NCI-H524 treated with DMSO at 0.1 percent for 48 hours (cell line): Measurements from ENCODE around the gene IFFO2.

Experiments
- DNase-seq: peaks from one replicate; lab custom pipeline; 2025; lab: John Stamatoyannopoulos, UW

IFFO2 gene

DNA sequence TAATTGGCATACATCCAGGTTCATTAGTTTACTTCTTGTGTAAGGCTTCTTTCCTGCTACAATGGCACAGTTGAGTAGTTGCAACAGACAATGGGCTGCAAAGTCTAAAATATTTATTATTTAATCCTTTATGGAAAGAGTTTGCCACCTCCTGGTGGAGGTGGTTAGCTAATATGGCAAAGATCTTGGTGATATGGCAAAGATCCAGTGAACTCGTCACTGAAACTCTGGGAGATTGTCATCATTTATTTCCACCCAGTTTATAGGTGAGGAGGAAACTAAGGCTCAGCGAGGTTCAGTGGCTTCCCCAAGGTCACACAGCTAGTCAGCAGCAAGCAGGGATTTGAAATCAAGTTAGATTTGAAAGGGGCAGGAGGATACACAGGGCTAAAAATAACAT is 16.1 kb upstream of the IFFO2 start:
- no peak for DNase-seq

DNA sequence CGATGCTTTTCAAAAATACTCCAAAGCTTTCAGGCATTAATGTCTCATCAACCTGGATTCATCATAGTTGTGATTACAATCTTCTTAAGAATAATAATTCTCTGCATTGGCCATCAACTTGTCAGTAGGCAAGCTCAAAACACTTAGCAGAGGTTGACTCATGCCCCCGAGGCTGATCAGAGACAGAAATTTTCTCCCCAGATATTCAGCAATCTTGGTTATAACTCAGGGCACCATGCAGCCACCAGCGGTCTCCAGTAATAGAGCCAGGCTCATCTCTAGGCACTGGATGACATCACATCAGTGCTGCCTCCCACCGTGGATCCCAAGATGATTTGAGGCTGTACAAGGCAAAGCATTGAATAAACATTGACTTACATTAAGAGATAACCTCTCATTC is 14.3 kb upstream of the IFFO2 start:
- no peak for DNase-seq

DNA sequence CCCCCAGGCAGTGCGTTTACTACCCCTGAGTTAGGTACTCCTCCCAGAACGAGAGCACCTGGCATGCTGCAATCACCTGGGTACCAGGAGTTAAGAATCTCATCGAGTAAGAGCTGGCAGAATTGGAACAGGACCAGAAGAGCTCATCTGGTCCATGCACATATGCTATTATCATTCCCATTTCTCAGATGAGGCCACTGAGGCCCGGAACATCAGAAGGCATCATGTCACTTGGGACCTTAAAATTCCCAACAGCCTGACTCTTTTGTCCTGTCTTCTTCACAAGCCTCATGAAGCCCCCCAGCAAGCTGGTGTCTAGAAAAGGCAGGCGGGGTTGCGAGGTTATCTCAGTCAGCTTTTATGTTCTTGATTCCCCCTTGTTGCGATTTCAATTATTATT is 13.9 kb upstream of the IFFO2 start:
- DNase-seq: no peak

DNA sequence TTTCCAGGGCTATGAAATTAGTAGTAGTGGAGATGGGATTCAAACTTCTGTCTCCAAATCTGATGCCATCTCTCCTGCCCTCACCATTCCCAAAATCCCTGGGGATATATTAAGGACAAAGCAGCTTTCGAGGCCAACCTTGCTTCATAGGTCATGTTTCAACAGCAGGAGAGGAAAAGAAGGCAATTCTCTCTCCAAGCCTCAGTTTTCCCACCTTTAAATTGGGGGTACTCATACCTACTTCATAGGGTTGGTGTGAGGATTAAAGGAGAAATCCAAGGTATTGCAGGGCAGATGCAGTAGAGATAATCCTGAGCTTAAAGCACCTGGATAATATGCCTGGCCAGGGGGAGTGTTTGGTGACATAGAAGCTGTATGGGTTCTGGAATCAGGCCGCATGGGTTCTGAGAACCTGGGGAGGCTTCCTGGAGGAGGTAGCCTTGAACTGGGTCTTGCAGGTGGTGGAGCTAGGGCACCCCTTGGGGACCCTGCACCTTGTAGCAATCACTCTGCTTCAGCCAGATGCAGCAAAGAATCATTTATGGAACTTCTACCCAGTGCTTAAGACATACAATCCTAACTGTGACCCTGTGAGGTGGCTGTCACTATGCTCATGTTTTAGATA is 10.7 kb upstream of the IFFO2 start:
- no peak for DNase-seq

DNA sequence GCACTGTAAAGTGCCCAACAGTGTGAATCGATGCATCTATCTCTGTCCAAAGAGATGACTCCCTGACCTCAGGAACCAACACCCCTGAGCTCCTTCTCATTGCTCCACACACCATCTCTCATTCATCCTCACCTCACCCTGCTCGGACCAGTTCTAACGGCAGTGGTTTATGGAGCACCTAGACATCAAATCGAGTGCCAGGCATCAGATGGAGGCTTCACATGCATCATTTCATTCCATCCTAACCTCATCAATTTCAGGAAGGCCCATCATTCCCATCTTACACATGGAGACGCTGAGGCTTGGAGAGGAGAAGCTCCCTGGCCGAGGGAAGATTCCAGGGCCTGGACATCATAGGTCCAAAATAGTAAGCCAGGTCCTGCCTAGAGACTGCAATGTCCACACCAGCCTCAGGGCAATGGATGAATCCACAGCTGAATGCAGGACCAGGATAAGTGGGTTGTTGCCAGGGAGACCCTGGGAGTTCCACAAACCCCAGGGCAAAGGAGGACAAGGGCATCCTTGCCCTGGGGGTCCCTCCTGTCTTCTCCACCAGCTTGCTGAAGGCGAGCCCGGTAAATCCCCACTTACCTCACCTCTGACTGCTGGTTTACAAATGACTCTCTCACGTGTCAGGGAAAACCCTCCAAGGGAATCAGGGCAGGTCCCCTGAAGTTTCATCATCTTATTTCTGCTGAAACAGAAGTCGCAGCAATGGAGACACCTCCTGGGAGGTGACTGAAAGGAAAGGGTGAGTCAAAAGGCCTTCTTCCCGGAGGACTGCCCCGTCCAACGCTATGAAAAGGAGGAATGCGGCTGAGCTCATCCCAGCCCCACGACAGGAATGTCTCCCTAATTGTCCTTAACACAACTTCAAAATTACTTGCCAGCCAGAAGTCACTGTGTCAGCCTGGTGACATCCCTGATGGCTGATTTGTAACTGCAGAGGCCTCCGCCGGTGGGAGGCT is 9.0 kb upstream of the IFFO2 start:
- DNase-seq: no peak

DNA sequence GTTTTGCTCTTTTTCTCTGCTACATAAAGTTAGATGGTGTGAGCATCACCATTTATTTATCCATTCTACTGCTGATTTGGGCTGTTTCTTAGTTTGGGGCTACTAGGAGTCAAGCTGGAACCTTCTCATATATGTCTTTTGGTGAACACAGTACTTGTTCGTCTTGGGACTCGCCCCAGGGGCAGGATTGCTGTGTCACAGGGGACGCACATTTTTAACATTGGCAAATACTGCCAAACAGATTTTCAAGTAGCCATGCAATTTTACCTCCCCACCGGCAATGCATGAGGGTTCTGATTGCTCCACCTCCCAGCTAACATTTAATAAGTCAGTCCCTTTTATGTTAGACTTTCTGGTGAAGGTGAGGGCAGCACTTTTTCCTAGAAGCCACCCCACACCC is 7.5 kb upstream of the IFFO2 start:
- no peak for DNase-seq

DNA sequence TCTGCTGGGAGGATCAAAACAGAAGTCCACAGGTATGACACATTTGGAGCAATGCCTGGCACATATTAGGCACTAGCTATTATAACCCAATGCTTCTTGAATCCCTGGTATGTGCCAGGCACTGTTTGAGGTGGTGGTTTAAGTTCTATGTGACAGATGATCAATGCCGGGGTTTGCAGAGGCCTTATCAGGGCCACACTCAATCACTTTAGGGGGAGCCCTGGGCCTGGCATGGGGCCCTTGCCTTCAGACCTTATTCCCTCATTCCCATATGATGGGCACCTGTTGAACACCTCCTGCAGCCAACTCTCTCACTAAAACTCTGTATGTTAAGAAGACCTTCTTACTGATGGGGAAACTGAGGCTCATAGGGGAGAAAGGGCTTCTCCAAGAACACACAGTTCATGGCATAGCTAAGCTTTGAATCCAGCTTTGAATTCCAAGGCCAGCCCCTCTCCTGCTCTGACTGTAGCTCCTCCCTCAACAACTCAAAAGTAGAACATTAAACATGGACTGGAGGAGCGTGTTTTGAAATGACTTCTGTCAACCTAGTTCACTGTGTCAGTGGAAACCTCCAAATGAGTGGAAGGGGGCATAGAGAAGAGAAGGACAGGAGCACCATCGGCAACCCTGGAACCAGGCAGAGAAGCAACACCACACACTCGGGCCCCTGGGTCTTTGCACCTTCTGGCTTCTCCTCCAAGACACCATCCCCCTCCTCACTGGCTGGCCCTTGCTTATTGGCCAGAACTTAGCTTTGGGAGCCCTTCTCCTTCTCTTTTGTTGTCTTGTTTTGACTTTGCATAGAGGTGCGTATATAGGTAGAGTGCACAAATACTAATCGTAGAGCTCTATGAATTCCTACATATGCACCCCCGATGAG is 6.6 kb upstream of the IFFO2 start:
- DNase-seq: no peak

DNA sequence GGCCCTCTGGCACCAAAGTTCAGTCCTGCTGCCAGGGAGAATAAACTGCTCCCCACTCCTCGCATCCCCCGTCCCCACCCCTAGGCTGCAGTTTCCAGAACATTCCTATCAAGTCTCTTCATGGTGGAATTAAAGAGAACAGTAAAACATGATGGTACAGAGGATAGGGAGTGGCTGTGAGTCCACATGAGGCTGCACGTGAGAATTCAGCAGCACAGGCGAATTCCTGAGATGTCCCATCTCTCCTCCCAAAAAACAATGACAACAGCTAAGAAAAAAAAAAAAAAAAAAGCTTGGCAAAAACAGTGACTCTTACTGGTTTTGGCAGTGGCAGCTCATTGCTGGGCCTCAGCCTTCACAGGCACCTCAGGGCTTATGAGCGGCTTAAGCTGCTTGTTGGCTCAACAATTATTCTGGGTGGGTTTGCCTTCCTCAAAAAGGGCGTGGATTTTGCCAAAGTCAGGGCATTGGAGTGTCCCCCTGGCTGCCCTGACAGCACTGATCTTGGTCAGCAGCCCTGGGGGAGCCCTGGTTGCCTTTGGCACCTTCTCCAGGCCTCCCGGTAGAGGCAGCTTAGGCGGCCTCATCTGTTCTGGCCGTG is 5.7 kb upstream of the IFFO2 start:
- DNase-seq: no peak

DNA sequence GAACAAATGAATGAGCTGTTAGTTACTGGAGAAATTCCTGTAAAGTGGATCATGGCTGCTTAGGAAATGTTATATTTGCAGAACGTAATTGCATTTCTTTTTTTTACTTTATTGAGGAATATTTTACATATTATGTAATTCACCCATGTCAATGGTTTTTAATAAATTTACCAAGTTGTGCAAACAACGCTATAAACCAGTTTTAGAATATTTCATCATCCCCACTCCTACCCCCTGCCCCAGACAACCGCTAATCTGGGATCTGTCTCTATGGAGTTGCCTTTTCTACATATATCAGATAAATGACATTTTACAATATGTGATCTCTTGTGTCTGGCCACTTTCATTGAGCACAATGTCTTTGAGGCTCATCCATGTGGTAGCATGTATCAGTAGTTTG is 4.3 kb upstream of the IFFO2 start:
- DNase-seq: no peak

DNA sequence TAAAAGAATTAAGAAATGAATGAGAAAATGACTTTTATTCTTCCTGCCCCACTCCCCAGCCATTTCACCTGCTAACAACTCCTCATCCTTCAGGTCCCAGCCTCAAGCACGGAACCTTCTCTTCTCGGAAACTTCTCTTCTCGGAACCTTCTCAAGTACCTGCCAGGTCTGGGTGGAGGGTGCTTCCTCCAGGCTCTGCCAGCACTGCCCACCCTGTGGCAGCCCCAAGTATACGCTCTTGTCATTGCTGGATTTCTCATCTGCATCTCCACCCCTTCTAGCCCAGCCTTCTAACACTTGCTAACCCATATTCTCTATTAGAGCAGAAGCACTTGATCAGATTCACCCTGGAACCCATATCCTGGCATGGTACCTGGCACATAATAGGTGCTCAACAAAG is 3.9 kb upstream of the IFFO2 start:
- DNase-seq: no peak

DNA sequence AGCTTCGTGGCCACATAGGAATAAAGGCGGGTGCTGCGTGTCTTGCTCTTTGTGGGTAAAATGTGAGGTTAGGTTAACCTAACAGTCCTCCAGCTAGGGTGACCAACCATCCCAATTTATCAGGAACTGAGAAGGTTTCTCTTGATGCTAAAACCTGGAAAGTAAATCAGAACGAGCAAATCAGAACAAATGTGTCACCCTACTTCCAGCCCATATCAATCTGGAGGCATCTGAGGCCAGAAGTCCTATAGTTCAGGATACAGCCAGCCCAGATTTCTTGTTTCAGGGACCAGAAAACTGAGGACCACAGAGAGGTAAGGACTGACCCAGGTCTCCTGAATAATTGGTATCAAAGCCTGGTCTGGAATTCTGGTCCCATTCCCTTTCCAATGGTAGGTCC is 3.1 kb upstream of the IFFO2 start:
- DNase-seq: no peak

DNA sequence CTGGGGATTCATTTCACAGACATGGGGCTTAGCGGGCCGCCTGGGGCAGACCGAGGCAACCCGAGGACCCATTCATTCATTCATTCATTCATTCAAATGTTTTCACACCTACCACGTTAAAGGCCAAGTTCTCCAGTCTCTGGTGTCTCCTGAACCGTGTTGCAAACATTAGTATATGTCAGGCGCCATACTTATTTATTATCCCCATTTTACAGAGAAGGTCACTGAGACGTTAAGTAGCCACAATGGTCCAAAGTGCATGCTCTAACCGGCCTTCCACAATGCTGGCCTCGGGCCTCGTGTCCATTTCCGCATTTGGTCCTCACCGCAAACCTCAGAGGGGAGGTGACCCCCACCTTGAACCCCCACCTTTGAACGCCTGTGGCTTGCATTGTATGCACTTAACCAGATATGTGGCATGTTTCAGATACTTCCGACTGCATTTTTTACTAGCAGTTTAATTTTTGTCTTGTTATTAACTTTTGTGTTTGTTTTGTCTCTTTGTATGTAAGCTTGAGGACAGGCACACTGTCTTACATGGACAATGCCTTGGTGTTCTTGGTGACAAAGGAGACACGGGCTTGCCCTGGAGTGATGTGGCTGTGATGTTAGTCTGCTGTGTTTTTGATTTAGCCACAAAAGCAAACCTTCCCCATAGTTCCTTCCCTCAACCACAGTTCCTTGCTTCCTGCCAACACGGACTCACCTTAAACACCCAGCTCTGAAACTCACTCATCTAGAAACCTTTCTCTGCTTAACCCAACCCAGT is 1.2 kb upstream of the IFFO2 start:
- no peak for DNase-seq

DNA sequence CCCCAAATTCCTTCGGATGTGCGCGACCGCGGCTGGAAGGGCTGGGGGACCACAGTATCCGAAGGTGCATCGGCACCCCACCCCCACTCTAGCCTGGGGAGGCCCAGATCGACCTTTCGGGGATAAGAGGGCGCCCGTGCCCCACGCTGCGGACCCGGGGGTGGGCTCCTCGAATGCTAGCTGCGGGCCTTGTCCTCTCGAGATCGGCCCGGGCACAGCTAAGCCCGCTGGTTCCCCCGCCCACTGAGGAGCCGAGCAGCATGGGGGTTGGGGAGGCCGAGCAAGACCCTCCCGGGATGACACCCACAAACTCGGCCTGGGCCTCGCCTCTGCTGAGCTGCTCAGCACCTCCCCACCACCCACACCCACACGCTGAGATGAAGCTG is 653 bp upstream of the IFFO2 start:
- DNase-seq: no peak

DNA sequence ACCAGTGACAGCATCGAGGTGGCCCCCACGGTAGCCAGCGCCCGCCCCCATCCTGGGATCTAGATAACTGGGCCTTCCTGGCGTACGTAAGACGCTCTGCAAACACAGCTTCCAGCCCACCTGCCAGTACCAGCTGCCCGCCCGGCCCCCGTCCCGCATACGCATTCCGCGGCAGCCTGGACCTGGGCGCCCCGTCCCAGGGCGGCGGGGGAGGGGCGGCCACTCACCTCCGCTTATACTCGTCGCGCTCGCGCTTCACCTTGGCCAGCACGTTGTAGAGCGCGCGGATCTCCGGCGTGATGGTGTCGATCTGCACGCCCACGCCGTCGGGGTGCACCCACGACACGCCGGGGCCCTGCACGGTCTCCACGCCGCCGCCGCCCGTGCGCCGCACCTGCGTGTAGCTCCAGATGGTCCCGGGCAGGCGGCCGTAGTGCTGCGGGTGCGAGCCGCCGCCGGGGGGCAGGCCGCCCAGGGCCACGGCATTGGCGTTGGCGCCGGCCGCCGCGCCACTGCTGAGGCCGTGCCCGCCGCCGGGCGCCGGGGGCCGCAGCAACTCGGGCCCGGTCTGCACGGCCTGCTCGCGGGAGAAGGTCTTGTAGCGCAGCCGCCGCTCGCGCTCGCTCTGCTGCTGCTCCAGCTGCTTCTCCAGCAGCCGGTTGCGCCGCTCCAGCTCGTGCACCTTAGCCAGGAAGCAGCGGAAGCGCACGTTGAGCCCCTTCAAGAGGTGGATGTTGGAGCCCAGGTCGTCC is 859 bp downstream of the IFFO2 start:
- no peak for DNase-seq

DNA sequence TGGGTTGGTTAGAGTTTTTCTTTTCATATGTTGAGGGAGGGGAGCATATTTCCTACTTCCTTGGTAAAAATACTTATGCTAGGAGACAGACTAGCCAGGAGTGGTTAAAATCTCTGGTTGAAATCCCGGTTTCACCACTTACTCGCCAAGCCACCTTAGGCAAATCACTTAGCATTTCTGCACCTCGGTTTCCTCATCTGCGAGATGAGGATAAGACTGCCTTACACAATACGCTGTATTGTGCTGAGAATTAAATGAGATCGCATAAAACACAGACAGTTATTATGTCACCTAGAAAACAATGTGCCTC is 1.4 kb downstream of the IFFO2 start:
- DNase-seq: no peak

DNA sequence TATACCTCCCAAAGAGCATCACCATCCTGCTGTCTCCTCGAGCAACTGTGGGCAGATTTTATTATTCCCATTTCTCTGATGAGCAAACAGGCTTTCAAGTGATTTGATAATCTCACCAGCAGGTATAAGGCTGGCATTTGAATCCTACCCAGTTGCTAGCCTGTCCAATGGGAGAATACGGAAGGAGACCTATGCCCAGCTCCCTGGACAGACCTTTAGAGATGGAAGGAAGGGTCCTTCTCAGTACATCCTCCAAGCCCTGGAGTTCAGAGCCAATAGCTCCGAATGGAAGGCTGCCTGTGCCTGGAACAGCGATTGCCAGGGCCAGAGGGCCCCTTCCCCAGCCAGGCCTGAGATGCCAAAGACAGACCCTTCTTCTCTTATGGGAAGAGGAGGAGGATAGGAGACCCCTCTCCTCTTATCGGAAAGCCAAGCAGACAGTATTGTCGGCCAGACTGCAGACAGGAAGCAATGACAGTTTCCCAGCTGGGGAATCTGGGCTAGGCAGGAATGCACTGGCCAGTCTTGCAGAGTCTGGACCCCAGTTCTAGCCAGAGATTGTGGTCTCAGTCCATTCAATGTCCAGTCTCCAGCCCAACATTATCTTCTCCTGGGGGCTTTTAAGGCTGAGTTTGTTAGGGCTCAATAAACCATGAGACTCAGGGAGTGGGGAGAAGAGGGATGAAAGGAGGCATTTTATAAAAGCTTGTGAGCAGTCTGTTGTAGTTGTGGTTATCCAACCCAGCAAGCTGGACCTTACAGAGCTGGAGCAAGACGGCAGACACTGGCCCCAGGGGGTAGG is 2.0 kb downstream of the IFFO2 start:
- no peak for DNase-seq

DNA sequence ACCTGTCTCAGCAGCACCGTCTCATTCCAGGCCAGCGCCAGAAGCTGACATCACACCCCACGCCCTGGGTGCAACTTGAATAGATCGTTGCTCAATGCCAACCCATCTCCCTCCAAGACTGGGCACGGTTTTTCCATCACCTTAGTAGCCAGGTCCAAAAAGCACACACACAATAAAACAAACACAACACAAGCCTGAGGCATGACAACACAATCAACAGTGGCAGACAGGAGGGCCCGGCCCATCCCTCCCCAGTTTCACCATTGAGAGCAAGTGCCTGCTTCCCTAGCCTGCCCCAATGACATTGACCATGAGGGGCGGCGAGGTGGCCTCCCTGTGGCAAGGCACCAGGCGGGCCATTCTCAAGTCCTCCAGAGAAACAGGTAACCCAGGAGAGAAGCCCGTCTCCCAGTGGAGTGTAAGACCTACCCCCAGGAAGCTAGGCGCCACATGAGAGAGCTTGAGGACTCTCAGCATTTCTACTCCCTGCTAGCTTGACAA is 2.7 kb downstream of the IFFO2 start:
- no peak for DNase-seq

DNA sequence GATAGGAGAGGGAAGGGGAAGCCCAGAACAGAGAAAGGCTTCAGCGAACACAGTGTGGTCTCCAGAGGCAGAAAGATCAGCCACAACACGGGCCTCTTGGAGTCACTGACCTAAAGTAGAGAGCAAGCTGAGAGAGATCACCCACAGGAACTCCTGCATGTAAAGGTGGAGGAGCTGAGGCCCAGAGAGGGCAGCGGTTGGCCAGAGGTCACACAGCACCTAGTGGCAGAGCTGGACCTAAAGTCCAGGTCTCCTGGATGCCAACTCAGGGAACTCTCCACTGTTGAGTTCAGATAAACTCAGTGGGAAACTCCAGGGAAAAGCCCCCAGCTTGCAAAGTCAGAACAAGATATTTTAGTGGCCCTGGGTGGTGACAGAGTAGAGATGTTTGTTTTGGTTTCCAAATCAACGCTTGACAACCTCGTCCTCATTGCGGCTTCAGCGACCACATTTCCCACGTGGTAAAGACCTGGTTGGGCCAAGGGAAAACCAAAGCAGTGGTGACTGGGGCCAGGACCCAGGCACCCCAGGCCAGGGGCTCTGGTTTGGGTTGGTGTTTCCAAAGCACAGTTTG is 4.6 kb downstream of the IFFO2 start:
- no peak for DNase-seq

DNA sequence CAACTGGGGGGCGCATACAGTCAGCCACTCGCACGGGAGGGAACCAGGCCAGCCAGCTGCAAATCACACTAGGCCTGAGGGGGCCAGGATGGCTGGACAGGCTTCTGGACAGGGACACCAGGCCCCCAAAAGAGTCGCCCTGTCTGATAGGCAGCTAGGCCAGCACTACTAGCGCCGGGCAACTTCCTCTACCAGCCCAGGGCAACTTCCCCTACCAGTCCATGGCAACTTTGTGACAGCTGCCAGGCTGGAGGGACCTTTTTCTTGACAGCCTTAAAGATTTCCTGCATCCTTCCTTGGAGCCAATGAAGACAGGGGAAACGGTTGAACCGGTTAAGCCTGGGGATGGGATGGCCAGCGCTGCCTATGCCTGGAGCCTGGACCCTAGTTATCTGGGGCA is 5.1 kb downstream of the IFFO2 start:
- no peak for DNase-seq
